IMR-90 (cell line): ENCODE data around the gene HOXD9. TPM values are rescaled to one million over a fixed set of nuclear protein-coding genes. Genes with fewer than 3 reads are reported as not detected.

Source experiments
- ATAC-seq: fragments of 200-7000 bp; cut with Tn5 transposase; 2 replicates; pipeline ENCODE4 v1.9.1; 2020; ENCODE audit warnings: low read depth, mild to moderate bottlenecking, moderate library complexity
- BruUV-seq: library from RNA; stranded (reverse); fragments of 400-500 nt; replicated peaks from 2 replicates; lab custom pipeline; 2021; lab: Mats Ljungman, UMichigan
- CTCF ChIA-PET: fragments of 300-600 bp; formaldehyde crosslinking; extraction: SDS; loops from one replicate; lab custom pipeline; 2021; ENCODE audit warnings: antibody characterized with exemption; lab: Yijun Ruan, JAX
- POLR2A ChIA-PET: fragments of 300-600 bp; sonication (Branson Sonifier 250); formaldehyde crosslinking; loops from one replicate; lab custom pipeline; 2022; ENCODE audit warnings: antibody characterized with exemption; ENCODE audit not compliant: unreplicated experiment; lab: Charles Lee
- DNase-seq: peaks from one replicate; pipeline ENCODE4 v3.0.0; 2013
- H2AFZ ChIP-seq: replicated peaks from 2 replicates; pipeline ENCODE3; 2013; ENCODE audit warnings: low read length, mild to moderate bottlenecking; ENCODE audit not compliant: poor library complexity
- H2AK5ac ChIP-seq: 2 replicates; pipeline ENCODE4 v1.6.1; 2013; ENCODE audit warnings: low read depth, low read length, inconsistent platforms
- H2AK9ac ChIP-seq: replicated peaks from 2 replicates; pipeline ENCODE3; 2013; ENCODE audit warnings: mild to moderate bottlenecking, low read depth, low read length, moderate library complexity; ENCODE audit not compliant: poor library complexity
- H2BK120ac ChIP-seq: 2 replicates; pipeline ENCODE4 v1.6.1; 2013; ENCODE audit warnings: low read depth, low read length, inconsistent platforms
- H2BK15ac ChIP-seq: 3 replicates; pipeline ENCODE4 v1.6.1; 2013; ENCODE audit warnings: low read depth, low read length, inconsistent platforms
- H2BK20ac ChIP-seq: 2 replicates; pipeline ENCODE4 v1.6.1; 2013; ENCODE audit warnings: low read depth, mild to moderate bottlenecking, inconsistent platforms, low read length, moderate library complexity
- H2BK5ac ChIP-seq: 2 replicates; pipeline ENCODE4 v1.6.1; 2013; ENCODE audit warnings: mild to moderate bottlenecking, low read depth, low read length, inconsistent platforms; ENCODE audit not compliant: poor library complexity, severe bottlenecking
- H3K14ac ChIP-seq: replicated peaks from 2 replicates; pipeline ENCODE4 v1.6.1; 2013; ENCODE audit warnings: low read depth, low read length, inconsistent platforms
- H3K18ac ChIP-seq: 2 replicates; pipeline ENCODE4 v1.6.1; 2013; ENCODE audit warnings: low read depth, low read length, control low read depth
- H3K23ac ChIP-seq: 2 replicates; pipeline ENCODE4 v1.6.1; 2013; ENCODE audit warnings: low read depth, low read length, inconsistent platforms
- H3K27ac ChIP-seq: 2 replicates; pipeline ENCODE4 v1.5.1; 2013; ENCODE audit warnings: mild to moderate bottlenecking, control low read depth, low read length; ENCODE audit not compliant: insufficient read depth
- H3K27me3 ChIP-seq: 2 replicates; pipeline ENCODE4 v1.6.1; 2013; ENCODE audit warnings: low read length; ENCODE audit not compliant: control insufficient read depth, insufficient read depth
- H3K36me3 ChIP-seq: 2 replicates; pipeline ENCODE4 v1.6.1; 2013; ENCODE audit warnings: low read length, mixed read lengths; ENCODE audit not compliant: control insufficient read depth, insufficient read depth
- H3K4ac ChIP-seq: 2 replicates; pipeline ENCODE4 v1.6.1; 2013; ENCODE audit warnings: low read depth, low read length, inconsistent platforms
- H3K4me1 ChIP-seq: 2 replicates; pipeline ENCODE4 v1.6.1; 2013; ENCODE audit warnings: low read length, mixed read lengths; ENCODE audit not compliant: control insufficient read depth, insufficient read depth
- H3K4me2 ChIP-seq: 2 replicates; pipeline ENCODE4 v1.6.1; 2013; ENCODE audit warnings: low read depth, mild to moderate bottlenecking, control low read depth, low read length, moderate library complexity
- H3K4me3 ChIP-seq: 2 replicates; pipeline ENCODE4 v1.5.1; 2013; ENCODE audit warnings: low read depth, mild to moderate bottlenecking, control low read depth, low read length, moderate library complexity; ENCODE audit not compliant: insufficient read depth
- H3K56ac ChIP-seq: 2 replicates; pipeline ENCODE4 v1.6.1; 2013; ENCODE audit warnings: low read length, inconsistent platforms; ENCODE audit not compliant: insufficient read depth; ENCODE audit errors: extremely low read depth
- H3K79me1 ChIP-seq, 2 experiments: 2 replicates each; pipeline ENCODE4 v1.6.1; 2013; ENCODE audit warnings: low read length in 2 of 2, inconsistent platforms in 1 of 2, low read depth in 1 of 2
- H3K9ac ChIP-seq: 2 replicates; pipeline ENCODE4 v1.6.1; 2013; ENCODE audit warnings: low read depth, low read length, control low read depth
- H3K9me1 ChIP-seq: 2 replicates; pipeline ENCODE4 v1.6.1; 2013; ENCODE audit warnings: low read length, inconsistent platforms; ENCODE audit not compliant: insufficient read depth
- H3K9me3 ChIP-seq: 2 replicates; pipeline ENCODE4 v1.6.1; 2013; ENCODE audit warnings: low read length; ENCODE audit not compliant: control insufficient read depth, insufficient read depth
- H4K20me1 ChIP-seq: 2 replicates; pipeline ENCODE4 v1.6.1; 2013; ENCODE audit warnings: low read length, inconsistent platforms; ENCODE audit not compliant: insufficient read depth
- H4K5ac ChIP-seq: 2 replicates; pipeline ENCODE4 v1.6.1; 2013; ENCODE audit warnings: mild to moderate bottlenecking, low read depth, low read length, control low read depth
- H4K8ac ChIP-seq, 2 experiments: 2 replicates each; pipeline ENCODE4 v1.6.1; 2013; ENCODE audit warnings: low read depth in 2 of 2, low read length in 2 of 2, control low read depth in 1 of 2, inconsistent platforms in 1 of 2
- H4K91ac ChIP-seq: 2 replicates; pipeline ENCODE4 v1.6.1; 2013; ENCODE audit warnings: low read depth, low read length, inconsistent platforms; ENCODE audit not compliant: insufficient read depth
- BHLHE40 ChIP-seq: fragments of 150-350 bp; IDR thresholded peaks from 2 replicates; pipeline ENCODE4 v1.6.1; 2016; ENCODE audit warnings: mild to moderate bottlenecking, low read depth, low read length
- CTCF ChIP-seq: conservative IDR thresholded peaks from 2 replicates; pipeline ENCODE4 v1.5.1; 2012; ENCODE audit warnings: mild to moderate bottlenecking, low read depth, low read length, improper control_type of control experiment
- ELK1 ChIP-seq: fragments of 150-350 bp; IDR thresholded peaks from 2 replicates; pipeline ENCODE4 v1.6.1; 2016; ENCODE audit warnings: low read depth, mild to moderate bottlenecking, low read length, moderate library complexity, borderline replicate concordance
- FOS ChIP-seq: fragments of 150-350 bp; IDR thresholded peaks from 2 replicates; pipeline ENCODE4 v1.6.1; 2016; ENCODE audit warnings: low read depth, low read length
- MAFK ChIP-seq: IDR thresholded peaks from 2 replicates; pipeline ENCODE4 v1.6.1; 2012; ENCODE audit warnings: low read depth, low read length, improper control_type of control experiment
- MAZ ChIP-seq: IDR thresholded peaks from 2 replicates; pipeline ENCODE4 v1.6.1; 2012; ENCODE audit warnings: low read depth, mild to moderate bottlenecking, low read length, improper control_type of control experiment, moderate library complexity, borderline replicate concordance
- MXI1 ChIP-seq: IDR thresholded peaks from 2 replicates; pipeline ENCODE4 v1.6.1; 2012; ENCODE audit warnings: low read depth, mild to moderate bottlenecking, low read length, moderate library complexity, borderline replicate concordance
- POLR2A ChIP-seq: IDR thresholded peaks from 2 replicates; pipeline ENCODE4 v1.6.1; 2012; ENCODE audit warnings: mild to moderate bottlenecking, low read depth, low read length
- RCOR1 ChIP-seq: IDR thresholded peaks from 2 replicates; pipeline ENCODE4 v1.6.1; 2012; ENCODE audit warnings: mild to moderate bottlenecking, low read length, improper control_type of control experiment; ENCODE audit not compliant: insufficient replicate concordance
- SMC3 ChIP-seq: fragments of 150-350 bp; IDR thresholded peaks from 2 replicates; pipeline ENCODE4 v1.6.1; 2016; ENCODE audit warnings: low read depth, mild to moderate bottlenecking, antibody characterized with exemption, low read length, moderate library complexity
- USF2 ChIP-seq: fragments of 150-350 bp; IDR thresholded peaks from 2 replicates; pipeline ENCODE4 v1.6.1; 2017; ENCODE audit warnings: mild to moderate bottlenecking, antibody characterized with exemption, low read length, low read depth
- dilution Hi-C: fragments of 300-500 bp; cut with HindIII; formaldehyde crosslinking; loops from one replicate; pipeline ENCODE4 v1.14.3; 2018; ENCODE audit warnings: low sequenced_read_pairs; ENCODE audit not compliant: unreplicated experiment
- in situ Hi-C: fragments of 300-500 bp; cut with MboI; formaldehyde crosslinking; loops from 3 replicates; pipeline ENCODE4 v1.14.3; 2019; ENCODE audit warnings: low sequenced_read_pairs, inconsistent platforms, mixed read lengths
- intact Hi-C: fragments of 100-400 bp; cut with micrococcal nuclease; formaldehyde crosslinking; loops from 2 replicates; pipeline ENCODE4 v1.10.0; 2022
- polyA plus RNA-seq, 3 experiments: library from polyadenylated mRNA; depleted of rRNA; stranded (reverse); fragments of >200 nt; gene quantifications; 2 replicates each; pipeline ENCODE4 v1.2.3, GENCODE V29; 2012; ENCODE audit warnings: low replicate concordance in 1 of 3
- total RNA-seq: library from RNA; depleted of rRNA; stranded (reverse); fragments of >200 nt; gene quantifications from 2 replicates; pipeline ENCODE4 v1.2.3, GENCODE V29; 2012

Gene HOXD9
- total and polyA plus RNA-seq, 2 of the 4 experiments (the other 2 are of a cell fraction) = not detected

- no peak for TF ChIP-seq BHLHE40
- TF ChIP-seq MAZ = no peak
Measured at GRCh38 chr2:176088937-176089842, 33.3 kb upstream of the HOXD9 start (continued).

GRCh38 chr2:176089843-176090395 lies 32.6 kb upstream of the HOXD9 start:
- Histone ChIP-seq H2BK15ac (no peak overlapping the region), H3K14ac (no peak overlapping the region), H3K18ac (no peak overlapping the region), H2BK5ac (no peak overlapping the region), H4K5ac (no peak overlapping the region), H3K27ac (no peak overlapping the region), H3K9me3 (peaks cover 15% of the 10 kb centered on the region), H2BK120ac (no peak overlapping the region), H2AK9ac (no peak overlapping the region), H3K27me3 (peaks cover 86% of the 10 kb centered on the region), H4K8ac (no peak overlapping the region), H3K36me3 (no peaks in the 10 kb centered on the region), H2BK20ac (no peak overlapping the region), H3K9me1 (no peaks in the 10 kb centered on the region), H2AK5ac (no peak overlapping the region), H4K91ac (no peak overlapping the region), H3K4me2 (no peak overlapping the region), H2AFZ (no peak overlapping the region), H3K79me1 (no peaks in the 10 kb centered on the region), H3K4ac (no peak overlapping the region), H3K4me1 (no peaks in the 10 kb centered on the region), H3K4me3 (no peak overlapping the region), H3K23ac (no peak overlapping the region), H4K20me1 (no peaks in the 10 kb centered on the region), H3K56ac (no peak overlapping the region), H3K9ac (no peak overlapping the region)
- ATAC-seq = no peak
- BruUV-seq = no TSS peak
- CTCF ChIA-PET = no interaction called here
- dilution Hi-C loops = no loop called here
- intact Hi-C loops = loop anchor here (2.0 to 10.0 kb wide), 2 partner anchors 675 to 1385 kb away; no protein-coding TSS in a partner anchor
- DNase-seq = no peak
- POLR2A ChIA-PET = no interaction called here
- in situ Hi-C loops = loop anchor here (10.0 to 25.0 kb wide), 4 partner anchors 405 to 1353 kb away; no protein-coding TSS in a partner anchor
- TF ChIP-seq MXI1 (no peak), MAZ (no peak), ELK1 (no peak), SMC3 (no peak), FOS (no peak), POLR2A (no peak), BHLHE40 (no peak), MAFK (no peak), CTCF (no peak), RCOR1 (no peak), USF2 (no peak)
